IMR-90 (cell line): ENCODE data around the gene IGFBP1.

Experiments used
- CEBPB ChIP-seq: IDR thresholded peaks from 2 replicates; pipeline ENCODE4 v1.6.1; 2012; ENCODE audit warnings: low read depth, low read length, improper control_type of control experiment
- CTCF ChIP-seq: conservative IDR thresholded peaks from 2 replicates; pipeline ENCODE4 v1.5.1; 2012; ENCODE audit warnings: mild to moderate bottlenecking, low read depth, low read length, improper control_type of control experiment
- ELK1 ChIP-seq: fragments of 150-350 bp; IDR thresholded peaks from 2 replicates; pipeline ENCODE4 v1.6.1; 2016; ENCODE audit warnings: low read depth, mild to moderate bottlenecking, low read length, moderate library complexity, borderline replicate concordance
- FOS ChIP-seq: fragments of 150-350 bp; IDR thresholded peaks from 2 replicates; pipeline ENCODE4 v1.6.1; 2016; ENCODE audit warnings: low read depth, low read length
- MAFK ChIP-seq: IDR thresholded peaks from 2 replicates; pipeline ENCODE4 v1.6.1; 2012; ENCODE audit warnings: low read depth, low read length, improper control_type of control experiment
- POLR2A ChIP-seq: IDR thresholded peaks from 2 replicates; pipeline ENCODE4 v1.6.1; 2012; ENCODE audit warnings: mild to moderate bottlenecking, low read depth, low read length
- USF2 ChIP-seq: fragments of 150-350 bp; IDR thresholded peaks from 2 replicates; pipeline ENCODE4 v1.6.1; 2017; ENCODE audit warnings: mild to moderate bottlenecking, antibody characterized with exemption, low read length, low read depth

DNA sequence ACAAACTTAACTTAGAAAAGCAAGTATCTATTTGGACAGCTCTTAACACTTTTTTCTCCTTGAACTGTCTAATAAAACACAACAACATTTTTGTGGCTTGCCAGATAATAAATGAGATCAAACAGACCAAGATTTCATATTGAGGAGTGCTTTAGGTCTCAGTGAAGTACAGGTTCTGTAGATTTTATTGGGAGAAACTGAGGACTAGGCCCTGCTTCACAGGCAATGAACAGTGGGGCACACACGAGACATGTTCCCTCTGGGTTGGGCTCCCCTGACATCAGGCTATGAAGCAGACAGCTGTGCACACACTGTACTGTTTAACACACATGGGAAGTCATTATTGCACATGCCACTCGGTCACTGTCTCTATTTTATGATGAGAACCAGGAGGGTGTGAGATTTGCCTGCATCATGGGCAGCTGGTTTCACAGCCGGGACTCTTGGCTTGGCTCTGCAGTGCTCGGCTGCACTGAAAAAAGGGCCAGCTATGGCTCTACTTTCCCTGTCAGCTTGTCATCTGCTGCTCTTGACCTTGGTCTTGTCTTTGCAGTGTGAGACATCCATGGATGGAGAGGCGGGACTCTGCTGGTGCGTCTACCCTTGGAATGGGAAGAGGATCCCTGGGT is 4.2 kb downstream of the IGFBP1 start:
- TF ChIP-seq CTCF (no peak), POLR2A (no peak), FOS (no peak), MAFK (no peak), USF2 (no peak), ELK1 (no peak), CEBPB (no peak)
